LoVo (cell line): ENCODE measurements around the gene CYTH2.
A peak's percentile ranks its signal among the peaks of the same experiment; 100 is the strongest.

Experiments
- DNase-seq: peaks from one replicate; pipeline ENCODE4 v3.0.0-alpha.2; 2016; ENCODE audit warnings: low spot score

Gene CYTH2

DNA sequence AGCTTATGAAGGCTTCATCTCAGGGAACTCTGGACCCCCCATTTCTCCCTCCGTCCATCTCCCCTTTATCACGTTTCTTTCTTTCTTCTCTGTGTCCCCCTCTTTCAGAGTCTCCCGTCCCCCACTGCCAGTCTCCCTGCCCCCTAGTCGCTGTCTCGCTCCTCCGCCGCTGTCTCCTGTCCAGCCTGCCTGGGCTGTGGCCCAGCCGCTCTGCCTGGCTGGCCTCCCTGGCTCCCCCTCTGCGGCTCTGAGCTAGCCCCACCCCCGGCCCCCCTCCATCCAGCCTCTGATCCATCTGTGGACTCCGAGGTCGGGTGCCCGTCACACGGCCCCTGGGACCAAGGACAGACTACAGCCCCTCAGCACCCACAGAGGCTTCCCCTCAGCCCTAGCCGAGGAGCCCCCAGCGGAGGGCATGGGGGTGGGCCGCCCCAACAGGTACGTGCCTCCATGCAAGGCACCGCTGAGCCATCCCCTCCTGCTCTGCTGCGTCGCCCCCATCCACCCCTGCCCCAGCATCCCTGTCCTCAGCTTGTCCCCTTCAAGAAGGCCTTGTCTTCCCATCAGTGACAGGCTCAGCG, 14.9 kb upstream of the CYTH2 start:
- no peak for DNase-seq

DNA sequence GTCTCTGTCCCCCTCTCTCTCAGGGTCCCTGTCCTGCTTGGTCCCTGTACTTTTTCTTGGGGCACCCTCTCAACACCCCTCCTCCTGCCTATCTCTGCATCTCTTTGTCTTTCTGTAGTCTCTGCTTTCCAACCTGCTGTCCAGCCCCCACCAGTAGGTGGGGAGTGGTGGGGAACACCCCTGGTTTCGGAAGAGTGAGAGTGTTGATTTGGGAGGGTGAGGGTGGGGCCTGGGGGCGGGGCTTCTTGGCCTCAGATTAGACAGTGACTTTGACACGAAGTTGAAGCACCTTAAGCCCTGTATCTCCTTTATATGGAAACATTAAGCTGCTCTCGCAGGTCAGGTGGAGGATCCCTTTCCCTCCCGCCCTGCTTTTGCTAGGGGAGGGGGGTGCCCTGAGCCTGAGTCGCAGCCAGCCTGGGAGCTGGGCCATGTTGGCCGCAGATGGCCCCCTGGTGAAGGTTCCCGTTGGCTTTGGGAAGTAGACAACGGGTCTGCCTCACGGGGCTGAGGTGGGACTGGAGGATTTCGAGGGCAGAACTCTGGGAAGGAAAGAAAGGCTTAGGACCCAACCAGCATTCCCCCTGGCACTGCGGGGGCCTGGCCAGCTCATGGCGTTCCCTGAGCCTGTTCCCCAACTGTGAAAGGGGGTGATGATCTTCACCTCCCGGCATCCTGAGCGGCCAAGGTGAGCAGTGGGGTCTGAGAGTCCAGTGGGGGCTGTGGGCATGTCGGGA, 13.8 kb upstream of the CYTH2 start, which contains the start of gene KCNJ14:
TSS of gene KCNJ14 (plus strand) at position 404 of the 737 bp plus-strand sequence. CDS start 6,151 bp downstream, outside the sequence.
- DNase-seq = no peak

DNA sequence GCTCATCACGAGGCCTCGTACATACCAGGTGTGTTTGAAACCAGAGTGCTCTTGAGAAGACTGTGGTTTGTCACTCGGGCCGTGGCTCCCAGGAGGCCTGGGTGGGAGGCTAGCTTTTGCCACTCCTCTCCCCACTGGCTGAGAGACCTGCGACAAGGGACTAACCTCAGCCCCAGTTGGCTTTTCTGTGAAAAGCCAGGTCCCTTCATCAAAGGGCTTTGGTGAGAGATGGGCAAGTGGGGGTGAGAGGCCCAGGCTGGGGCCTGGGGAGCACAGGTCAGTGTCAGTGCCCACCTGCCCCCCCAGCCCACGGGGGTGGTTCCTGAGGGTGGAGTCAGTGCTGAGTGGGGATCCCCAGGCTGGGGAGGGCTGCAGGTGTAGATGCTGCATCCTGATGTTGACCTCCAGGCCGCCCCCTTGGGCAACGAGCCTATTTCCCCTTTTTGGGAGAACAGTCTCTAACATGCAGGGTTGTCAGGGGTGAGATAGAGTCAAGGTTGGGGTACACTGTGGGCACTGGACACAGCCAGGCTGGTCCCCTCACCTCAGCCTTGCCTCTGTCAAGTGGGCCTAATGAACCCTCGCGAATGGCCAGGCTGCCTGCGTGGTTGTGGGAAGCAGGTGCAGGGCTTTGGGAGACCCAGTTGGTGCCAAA, 13.1 kb upstream of the CYTH2 start:
- DNase-seq = no peak

DNA sequence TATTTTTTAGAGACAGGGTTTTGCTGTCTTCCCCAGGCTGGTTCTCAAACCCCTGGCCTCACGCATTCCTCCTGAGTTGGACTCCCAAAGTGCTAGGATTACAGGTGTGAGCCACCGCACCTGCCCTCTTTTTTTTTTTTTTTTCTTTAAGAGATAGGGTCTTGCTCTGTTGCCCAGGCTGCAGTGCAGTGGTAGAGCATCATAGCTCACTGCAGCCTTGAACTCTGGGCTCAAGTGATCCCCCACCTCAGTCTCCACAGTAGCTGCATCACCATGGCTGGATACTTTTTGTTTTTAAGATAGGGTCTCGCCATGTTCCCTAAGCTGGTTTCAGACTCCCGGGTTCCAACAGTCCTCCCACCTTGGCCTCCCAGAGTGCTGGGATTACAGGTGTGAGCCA, 12.3 kb upstream of the CYTH2 start:
- DNase-seq = no peak

DNA sequence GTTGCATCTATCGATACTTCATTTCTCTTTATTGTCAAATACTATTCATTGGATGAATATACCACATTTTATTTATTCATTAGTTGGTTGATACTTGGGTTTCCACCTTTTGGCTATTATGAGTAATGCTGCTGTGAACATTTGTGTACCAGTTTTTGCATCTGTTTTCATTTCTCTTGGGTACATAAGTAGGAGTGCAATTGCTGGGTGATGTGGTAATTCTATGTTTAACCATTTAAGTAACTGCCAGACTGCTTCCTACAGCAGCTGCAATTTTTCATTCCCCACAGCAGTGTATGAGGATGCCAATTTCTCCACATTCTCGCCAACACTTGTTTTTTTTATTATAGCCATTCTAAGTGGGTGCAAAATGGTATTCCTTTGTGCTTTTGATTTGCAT, 11.2 kb upstream of the CYTH2 start:
- DNase-seq = no peak

DNA sequence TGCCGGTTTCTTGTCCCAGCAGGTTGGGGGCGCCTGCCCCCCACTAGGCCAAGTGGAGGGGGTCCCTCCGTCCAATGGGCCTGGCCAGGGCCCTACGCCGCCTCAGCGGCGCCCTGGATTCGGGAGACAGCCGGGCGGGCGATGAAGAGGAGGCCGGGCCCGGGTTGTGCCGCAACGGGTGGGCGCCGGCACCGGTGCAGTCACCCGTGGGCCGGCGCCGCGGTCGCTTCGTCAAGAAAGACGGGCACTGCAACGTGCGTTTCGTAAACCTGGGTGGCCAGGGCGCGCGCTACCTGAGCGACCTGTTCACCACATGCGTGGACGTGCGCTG, 7.6 kb upstream of the CYTH2 start:
- no peak for DNase-seq

DNA sequence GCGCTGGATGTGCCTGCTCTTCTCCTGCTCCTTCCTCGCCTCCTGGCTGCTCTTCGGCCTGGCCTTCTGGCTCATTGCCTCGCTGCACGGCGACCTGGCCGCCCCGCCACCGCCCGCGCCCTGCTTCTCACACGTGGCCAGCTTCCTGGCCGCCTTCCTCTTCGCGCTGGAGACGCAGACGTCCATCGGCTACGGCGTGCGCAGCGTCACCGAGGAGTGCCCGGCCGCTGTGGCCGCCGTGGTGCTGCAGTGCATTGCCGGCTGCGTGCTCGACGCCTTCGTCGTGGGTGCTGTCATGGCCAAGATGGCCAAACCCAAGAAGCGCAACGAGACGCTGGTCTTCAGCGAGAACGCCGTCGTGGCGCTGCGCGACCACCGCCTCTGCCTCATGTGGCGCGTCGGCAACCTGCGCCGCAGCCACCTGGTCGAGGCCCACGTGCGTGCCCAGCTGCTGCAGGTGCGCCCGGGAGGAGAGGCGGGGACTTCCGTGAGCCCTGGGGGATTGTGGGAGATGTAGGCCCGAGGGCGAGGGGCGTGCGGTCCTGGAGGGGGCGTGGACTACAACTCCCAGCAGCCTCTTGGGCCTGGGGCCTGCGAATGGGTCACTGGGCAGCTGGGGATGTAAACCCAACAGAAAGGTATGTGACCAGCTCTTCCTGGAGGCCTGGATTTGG, 7.0 kb upstream of the CYTH2 start:
- DNase-seq = no peak

DNA sequence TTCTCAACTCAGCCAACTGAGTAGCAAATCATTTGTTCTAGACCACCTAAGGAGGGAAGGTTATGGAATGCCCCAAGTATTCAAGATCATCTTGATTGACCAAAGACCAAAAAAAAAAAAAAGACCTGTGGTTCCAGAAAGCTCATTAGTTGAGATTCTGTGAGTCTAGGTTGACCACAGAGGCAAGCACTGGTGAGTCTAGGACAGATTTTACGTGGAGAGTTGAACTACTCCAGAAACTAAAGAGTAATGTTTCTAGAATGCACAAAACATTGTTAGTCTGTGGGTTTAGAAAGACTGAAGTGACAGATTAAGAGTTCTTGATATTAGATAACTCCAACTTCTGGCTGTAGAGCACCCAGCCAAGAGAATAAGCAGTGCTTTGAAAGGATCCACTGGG, 4.0 kb upstream of the CYTH2 start:
- no peak for DNase-seq

DNA sequence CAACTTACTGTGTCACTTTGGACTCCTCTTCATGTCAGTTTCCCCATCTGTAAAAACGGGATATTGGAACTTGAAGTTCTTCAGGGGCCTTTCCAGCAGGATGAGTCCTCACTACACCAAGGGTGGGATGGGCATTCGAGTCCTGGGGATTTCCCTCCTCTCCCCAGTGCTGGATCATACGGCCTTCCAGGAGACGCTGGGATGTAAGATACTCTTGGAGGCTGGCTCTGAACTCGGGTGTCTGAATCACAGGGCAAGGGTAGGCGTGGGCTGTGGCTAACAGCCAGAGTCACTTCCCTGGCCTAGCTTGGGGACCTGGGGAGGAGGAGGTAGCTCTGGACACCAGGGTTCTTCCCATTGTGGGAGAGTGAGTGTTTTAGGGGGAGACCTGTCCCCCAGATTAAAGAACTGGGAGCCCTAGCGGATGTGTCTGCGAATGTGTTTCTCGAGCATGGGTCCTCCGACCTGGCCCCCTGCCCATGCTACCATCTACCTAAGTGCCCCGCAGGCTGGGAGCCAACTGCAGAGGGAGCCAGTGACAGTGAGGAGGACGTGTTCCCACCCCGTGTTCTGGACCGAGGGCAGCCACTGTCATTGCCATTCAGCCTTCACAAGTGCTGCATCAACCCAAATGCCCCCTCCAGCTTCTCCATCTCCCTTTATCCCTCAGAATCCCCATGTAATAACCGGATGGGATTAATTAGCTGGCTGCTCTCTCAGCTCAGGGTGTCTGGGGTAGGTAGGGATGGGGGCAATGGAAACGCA, 2.4 kb upstream of the CYTH2 start:
- no peak for DNase-seq

DNA sequence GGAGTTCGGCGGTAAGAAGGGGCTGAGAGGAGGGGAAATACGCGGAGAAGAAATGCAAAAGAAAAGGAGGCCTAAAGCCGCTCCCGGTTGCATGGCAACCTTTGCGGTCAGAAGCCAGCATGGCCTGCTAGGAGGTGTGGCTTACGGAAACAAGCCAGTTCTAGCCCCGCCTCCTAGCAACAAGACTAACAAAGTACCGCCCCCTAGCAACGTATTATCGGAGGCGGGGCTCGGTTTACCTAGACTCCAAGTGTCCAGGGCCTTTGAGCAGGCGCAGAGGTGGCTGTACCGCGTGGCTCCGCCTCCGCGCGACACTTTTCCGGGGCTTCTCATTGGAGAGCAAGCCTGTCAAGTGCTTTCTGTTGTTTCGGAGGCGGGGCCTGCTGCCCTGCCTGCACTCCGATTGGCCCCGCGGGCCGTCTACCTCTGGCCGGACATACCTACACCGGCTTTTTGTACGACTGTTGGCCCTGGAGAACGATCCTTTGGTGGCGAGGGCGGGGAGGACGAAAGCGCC, 339 bp upstream of the CYTH2 start:
- DNase-seq = peak; percentile 99

DNA sequence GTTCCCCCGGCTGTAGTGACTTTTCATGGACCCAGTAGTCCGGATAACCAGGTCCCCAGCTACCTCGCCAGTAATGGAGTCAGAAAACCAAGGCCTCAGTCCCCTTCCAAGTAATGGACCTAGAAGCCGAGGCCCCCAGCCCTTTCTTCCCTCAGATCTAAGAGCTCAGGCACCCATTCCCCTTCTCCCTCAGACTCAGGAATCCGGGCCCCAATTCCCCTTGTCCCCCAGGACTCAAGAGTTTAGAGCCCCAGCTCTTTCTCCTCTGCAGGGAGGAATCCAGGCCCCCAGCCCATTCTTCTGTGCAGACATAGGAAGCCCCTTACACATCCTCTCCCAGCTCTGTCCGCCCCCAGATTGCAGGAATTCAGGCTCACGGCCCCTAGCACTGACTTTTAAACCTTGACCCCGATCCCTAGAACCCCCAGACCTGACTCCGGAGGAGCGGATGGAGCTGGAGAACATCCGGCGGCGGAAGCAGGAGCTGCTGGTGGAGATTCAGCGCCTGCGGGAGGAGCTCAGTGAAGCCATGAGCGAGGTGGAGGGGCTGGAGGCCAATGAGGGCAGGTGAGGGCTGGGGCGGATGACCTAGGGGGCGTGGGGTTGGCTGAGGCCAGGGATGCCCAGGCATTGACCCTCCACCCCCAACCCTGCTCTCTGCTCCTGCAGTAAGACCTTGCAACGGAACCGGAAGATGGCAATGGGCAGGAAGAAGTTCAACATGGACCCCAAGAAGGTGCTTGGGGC, 938 bp downstream of the CYTH2 start:
- no peak for DNase-seq

DNA sequence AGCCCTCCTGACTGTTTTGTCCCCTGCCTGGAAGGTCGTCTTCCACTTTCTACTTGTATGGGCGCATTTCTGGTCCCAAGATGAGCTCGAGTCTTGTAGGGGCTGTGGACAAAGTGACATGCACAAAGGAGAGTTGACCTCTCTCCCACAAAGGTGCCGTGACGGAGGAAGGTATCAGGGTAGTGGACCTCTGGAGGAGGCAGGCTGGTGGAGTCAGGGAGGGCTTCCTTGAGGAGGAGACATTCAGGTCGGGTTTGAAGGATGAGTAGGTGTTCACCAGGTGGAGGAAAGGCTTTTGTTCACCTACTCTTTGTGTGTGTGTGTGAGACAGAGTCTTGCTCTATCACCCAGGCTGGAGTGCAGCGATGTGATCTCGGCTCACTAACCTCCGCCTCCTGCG, 1.7 kb downstream of the CYTH2 start:
- no peak for DNase-seq

DNA sequence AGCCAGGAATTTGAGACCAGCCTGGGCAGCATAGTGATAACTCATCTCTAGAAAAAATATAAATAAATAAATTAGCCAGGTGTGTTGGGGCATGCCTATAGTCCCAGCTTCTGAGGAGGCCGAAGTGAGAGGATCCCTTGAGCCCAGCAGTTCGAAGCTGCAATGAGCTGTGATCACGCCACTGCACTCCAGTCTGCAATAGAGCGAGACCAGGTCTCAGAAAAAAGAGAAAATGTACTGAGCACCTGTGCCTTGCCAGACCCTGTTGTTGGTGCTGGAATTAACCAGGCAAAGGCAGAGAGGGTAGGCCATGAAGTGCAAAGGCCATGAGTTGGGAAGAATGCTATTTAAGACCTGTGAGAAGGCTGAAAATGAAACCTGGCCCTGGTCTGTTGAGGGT, 2.7 kb downstream of the CYTH2 start:
- no peak for DNase-seq

DNA sequence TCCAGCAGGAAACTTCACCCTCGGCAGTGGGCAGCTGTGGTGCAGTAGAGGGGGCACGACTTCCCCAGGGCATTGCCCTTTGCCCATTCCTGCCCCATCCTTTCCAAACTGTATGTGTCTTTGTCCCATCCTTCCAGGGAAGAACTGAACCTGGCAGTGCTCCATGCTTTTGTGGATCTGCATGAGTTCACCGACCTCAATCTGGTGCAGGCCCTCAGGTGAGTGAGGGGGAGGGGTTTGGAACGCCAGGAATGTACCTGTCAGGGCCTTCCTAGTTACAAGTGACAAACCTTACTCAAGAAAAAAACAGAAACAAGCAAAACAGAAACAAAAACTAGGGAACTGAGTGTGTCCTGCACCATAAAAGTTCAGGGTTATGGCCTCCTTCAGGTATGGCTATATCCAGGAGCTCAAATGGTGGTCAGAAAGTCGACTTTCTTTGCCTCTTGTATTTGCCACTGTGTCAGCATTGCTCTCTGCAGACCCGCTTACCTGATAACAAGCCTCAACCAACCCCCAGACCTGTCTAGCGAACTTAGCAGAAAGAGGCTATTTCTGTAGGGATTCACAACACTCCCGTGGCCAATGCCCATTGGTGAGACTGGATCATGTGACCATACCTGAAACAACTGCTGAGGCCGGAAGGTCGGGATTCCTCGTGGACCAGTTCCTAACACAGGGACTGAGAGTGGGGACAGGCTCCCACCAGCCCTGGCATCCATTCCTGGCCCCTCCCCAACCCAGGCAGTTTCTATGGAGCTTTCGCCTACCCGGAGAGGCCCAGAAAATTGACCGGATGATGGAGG, 4.2 kb downstream of the CYTH2 start:
- DNase-seq = no peak

DNA sequence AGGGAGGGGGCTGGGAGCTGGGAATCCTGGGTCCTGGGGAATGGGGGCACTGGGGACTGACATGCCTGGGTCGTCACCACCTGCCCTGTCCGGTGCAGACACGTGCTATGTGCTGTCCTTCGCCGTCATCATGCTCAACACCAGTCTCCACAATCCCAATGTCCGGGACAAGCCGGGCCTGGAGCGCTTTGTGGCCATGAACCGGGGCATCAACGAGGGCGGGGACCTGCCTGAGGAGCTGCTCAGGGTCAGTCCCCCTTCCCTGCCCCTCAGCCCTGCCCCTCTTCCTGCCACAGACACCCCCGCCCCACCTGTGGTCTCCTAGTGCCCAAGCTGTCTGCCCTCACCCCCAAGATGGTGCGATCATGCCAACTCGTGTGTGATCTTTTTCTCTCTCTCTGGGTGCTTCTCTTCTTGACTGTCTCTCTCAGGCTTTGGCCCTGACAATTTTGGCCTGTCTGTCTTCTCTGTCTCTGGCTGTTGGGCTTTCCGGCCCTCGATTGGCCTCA, 5.0 kb downstream of the CYTH2 start:
- DNase-seq = no peak

DNA sequence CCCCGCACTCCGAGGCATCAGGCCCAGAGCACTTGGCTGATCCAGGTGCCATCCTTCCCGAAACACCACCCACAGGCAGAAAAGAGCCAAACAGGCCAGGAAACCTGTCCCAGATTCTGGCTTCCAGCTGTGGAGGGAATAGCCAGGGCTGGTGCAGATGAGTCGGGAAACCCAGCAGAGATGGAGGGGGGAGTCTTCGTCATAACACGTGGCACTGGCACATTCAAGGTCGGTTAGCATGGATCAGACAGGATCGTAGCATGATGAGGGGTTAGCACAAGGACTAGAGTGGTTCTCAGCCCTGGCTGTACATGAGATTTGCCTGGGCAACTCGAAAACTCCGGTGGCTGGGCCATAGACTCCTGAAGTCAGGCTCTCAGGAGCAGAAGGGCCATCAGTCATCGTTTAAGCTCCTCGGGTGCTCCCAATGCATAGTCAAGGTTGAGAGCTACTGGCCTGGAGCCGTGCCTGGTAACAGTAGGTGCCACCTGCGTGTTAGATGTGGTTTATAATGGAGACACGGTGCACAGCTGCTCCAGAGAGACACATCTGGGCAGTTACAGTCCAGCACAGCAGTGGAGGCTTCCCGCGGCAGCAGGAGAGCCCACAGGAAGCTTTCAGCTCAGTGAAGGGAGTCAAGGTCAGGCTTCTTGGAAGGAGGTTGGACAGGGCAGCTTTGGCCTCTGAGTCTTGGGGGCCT, 6.3 kb downstream of the CYTH2 start:
- no peak for DNase-seq

DNA sequence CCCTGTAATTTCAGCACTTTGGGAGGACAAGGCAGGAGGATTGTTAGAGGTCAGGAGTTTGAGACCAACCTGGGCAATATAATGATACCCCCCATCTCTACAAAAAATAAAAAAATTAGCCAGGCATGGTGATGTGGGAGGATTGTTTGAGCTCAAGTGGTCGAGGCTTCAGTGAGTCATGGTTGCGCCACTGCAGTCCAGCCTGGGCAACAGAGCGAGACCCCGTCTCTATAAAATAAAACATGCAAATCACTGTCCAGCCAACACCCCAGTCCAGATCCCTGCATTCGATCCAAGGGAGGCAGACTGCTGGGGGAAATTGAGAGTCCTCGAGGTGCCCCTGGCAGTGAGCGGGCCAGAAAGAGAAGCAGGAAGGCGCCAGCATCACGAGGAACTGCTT, 7.0 kb downstream of the CYTH2 start:
- DNase-seq = no peak

DNA sequence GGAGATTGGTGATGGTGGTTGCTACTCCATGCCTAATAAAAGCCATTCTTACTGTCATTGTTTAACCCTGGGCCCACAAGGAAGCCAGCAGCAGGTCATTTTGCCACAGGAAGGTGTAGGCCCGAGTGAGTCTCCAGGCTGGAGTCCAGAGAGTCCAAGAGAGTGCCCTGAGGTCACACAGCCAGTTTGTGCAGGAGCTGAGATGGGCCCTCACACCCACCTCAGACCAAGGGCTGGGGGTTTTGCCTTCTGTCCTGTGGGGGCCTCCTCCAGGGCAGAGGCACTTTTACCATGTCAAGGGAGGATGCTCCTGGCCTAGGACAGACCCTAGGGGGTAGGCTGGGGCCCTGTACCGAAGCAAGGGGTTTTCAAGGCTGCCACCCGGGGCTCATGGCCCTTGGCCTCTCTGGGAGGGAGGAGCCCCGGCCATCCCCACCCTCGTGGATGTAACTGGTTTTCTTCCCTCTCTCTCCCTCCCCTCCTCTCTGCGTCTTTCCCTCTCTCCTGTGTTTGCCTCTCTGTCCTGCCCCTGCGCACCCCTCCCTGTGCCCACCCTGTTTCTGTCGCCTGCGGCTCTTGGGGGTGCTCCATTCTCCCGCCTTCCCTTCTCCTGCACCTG, 8.0 kb downstream of the CYTH2 start:
- DNase-seq = no peak

DNA sequence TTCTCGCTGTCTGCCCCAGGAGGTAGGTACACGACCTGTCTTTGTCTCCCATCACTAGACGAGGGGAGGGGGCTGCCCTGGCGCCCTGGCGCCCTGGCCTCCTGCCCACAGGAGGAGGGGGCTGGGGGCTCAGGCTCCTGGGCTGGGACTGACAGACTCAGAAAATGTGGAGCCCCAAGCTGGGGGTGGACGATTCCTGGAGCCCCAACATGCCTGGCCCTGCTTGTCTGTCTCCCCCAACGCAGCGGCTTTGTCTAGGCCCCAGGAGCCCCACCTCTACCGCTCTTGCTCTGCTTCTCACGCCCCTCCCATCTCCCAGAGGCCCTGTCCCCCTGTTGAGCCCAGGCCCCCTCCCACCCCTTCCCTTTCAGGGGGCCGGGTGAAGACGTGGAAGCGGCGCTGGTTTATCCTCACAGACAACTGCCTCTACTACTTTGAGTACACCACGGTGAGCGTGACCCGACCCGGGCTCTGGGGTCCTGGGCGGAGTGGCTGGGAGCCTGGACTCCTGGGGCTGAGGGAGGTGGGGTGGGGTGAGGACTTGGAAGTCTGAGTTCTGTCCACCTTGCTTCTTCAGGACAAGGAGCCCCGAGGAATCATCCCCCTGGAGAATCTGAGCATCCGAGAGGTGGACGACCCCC, 8.6 kb downstream of the CYTH2 start:
- no peak for DNase-seq
